GM18870 (cell line): ENCODE results near the gene PDE4B.

Experiments
- ATAC-seq: cut with Tn5 transposase; IDR thresholded peaks from one replicate; pipeline ENCODE4 v1.9.1; 2021; ENCODE audit warnings: moderate library complexity; ENCODE audit not compliant: unreplicated experiment

The PDE4B gene

GRCh38 chr1:65880611-65881010, 87.9 kb downstream of the PDE4B start:
- ATAC-seq: no peak

- no peak for ATAC-seq
These were observed 88.4 kb downstream of the PDE4B start for GRCh38 chr1:65881067-65881594.

GRCh38 chr1:65882076-65882475, 89.4 kb downstream of the PDE4B start:
- ATAC-seq: no peak

GRCh38 chr1:65889441-65889840, 96.7 kb downstream of the PDE4B start:
- ATAC-seq: no peak

- no peak for ATAC-seq
These were observed 97.6 kb downstream of the PDE4B start for GRCh38 chr1:65890201-65890843.

GRCh38 chr1:65894738-65895605, 102.3 kb downstream of the PDE4B start:
- ATAC-seq: peak; percentile 91

- ATAC-seq: no peak
These were observed 104.0 kb downstream of the PDE4B start for GRCh38 chr1:65896721-65897120.

- ATAC-seq: no peak
These were observed 104.8 kb downstream of the PDE4B start for GRCh38 chr1:65897485-65897884.

GRCh38 chr1:65904681-65905083, 112.0 kb downstream of the PDE4B start:
- ATAC-seq: no peak

GRCh38 chr1:65910432-65910831, 117.7 kb downstream of the PDE4B start:
- no peak for ATAC-seq

- ATAC-seq: no peak
These were observed 119.0 kb downstream of the PDE4B start for GRCh38 chr1:65911679-65912078.

- ATAC-seq: no peak
These were observed 125.9 kb downstream of the PDE4B start for GRCh38 chr1:65918564-65918963.

GRCh38 chr1:65921446-65921845, 128.8 kb downstream of the PDE4B start:
- ATAC-seq: no peak

GRCh38 chr1:65924471-65924870, 131.8 kb downstream of the PDE4B start:
- ATAC-seq: no peak

- ATAC-seq: no peak
These were observed 145.8 kb downstream of the PDE4B start for GRCh38 chr1:65938506-65938905.

- ATAC-seq: no peak
These were observed 146.5 kb downstream of the PDE4B start for GRCh38 chr1:65939191-65939590.

- no peak for ATAC-seq
These were observed 146.9 kb downstream of the PDE4B start for GRCh38 chr1:65939636-65940035.

GRCh38 chr1:65940126-65940525, 147.4 kb downstream of the PDE4B start:
- ATAC-seq: no peak

- ATAC-seq: peak; percentile 44
These were observed 149.8 kb downstream of the PDE4B start for GRCh38 chr1:65942476-65942875.

GRCh38 chr1:65946376-65946775, 153.7 kb downstream of the PDE4B start:
- ATAC-seq: no peak

- ATAC-seq: no peak
These were observed 154.3 kb downstream of the PDE4B start for GRCh38 chr1:65946960-65947359.

- ATAC-seq: peak; percentile 80
These were observed 156.0 kb downstream of the PDE4B start for GRCh38 chr1:65948609-65949229.
